Neural cell (in vitro differentiated cells): ENCODE results near the gene PGAM2. TPM values are rescaled to one million over a fixed set of nuclear protein-coding genes. Genes with fewer than 3 reads are reported as not detected.

Experiments used
- H2AFZ ChIP-seq: fragments of 200-600, 300-800 bp; sonication (generic), shearing (Covaris generic); 2 replicates; pipeline ENCODE4 v1.6.0; 2014; ENCODE audit warnings: low read depth, mild to moderate bottlenecking, antibody characterized with exemption, low read length, moderate library complexity
- H3F3A ChIP-seq: fragments of 200-600 bp; shearing (Covaris generic); 2 replicates; pipeline ENCODE4 v1.6.1; 2016; ENCODE audit warnings: mild to moderate bottlenecking, moderate library complexity, mixed read lengths, antibody characterized with exemption, low read length; ENCODE audit not compliant: insufficient read depth, poor library complexity, severe bottlenecking
- H3K27ac ChIP-seq: fragments of 200-600, 300-800 bp; sonication (generic), shearing (Covaris generic); 2 replicates; pipeline ENCODE4 v1.5.1; 2014; ENCODE audit warnings: mild to moderate bottlenecking, low read length, moderate library complexity
- H3K27me3 ChIP-seq: fragments of 300-800, 200-600 bp; sonication (generic), shearing (Covaris generic); 2 replicates; pipeline ENCODE4 v1.6.0; 2014; ENCODE audit warnings: mild to moderate bottlenecking, low read depth, low read length, moderate library complexity; ENCODE audit not compliant: insufficient read depth
- H3K36me3 ChIP-seq: fragments of 300-800, 200-600 bp; sonication (generic), shearing (Covaris generic); 2 replicates; pipeline ENCODE4 v1.5.1; 2014; ENCODE audit warnings: mild to moderate bottlenecking, antibody characterized with exemption, low read length, moderate library complexity; ENCODE audit not compliant: insufficient read depth
- H3K4me2 ChIP-seq: fragments of 300-800, 200-600 bp; sonication (generic), shearing (Covaris generic); 2 replicates; pipeline ENCODE4 v1.6.0; 2014; ENCODE audit warnings: mild to moderate bottlenecking, low read length
- H3K4me3 ChIP-seq: fragments of 300-800, 200-600 bp; sonication (generic), shearing (Covaris generic); 2 replicates; pipeline ENCODE4 v1.5.1; 2014; ENCODE audit warnings: mild to moderate bottlenecking, low read length, moderate library complexity
- H3K79me2 ChIP-seq: fragments of 200-600 bp; shearing (Covaris generic); replicated peaks from 2 replicates; pipeline ENCODE4 v1.6.0; 2014; ENCODE audit warnings: mild to moderate bottlenecking, low read length, moderate library complexity; ENCODE audit not compliant: insufficient read depth
- H3K9ac ChIP-seq: fragments of 300-800, 200-600 bp; sonication (generic), shearing (Covaris generic); 2 replicates; pipeline ENCODE4 v1.6.1; 2016; ENCODE audit warnings: mild to moderate bottlenecking, low read length, mixed read lengths
- H3K9me2 ChIP-seq: fragments of 200-600 bp; shearing (Covaris generic); 2 replicates; pipeline ENCODE4 v1.6.1; 2016; ENCODE audit warnings: mild to moderate bottlenecking, low read length, mixed read lengths; ENCODE audit not compliant: insufficient read depth
- H3K9me3 ChIP-seq: fragments of 200-600, 300-800 bp; sonication (generic), shearing (Covaris generic); 2 replicates; pipeline ENCODE4 v1.6.1; 2016; ENCODE audit warnings: mild to moderate bottlenecking, mixed run types, low read length, moderate library complexity, mixed read lengths
- H4K20me1 ChIP-seq: fragments of 200-600 bp; shearing (Covaris generic); 2 replicates; pipeline ENCODE4 v1.6.1; 2016; ENCODE audit warnings: mild to moderate bottlenecking, mixed run types; ENCODE audit not compliant: insufficient read depth
- CTCF ChIP-seq: fragments of 450-650 bp; IDR thresholded peaks from 2 replicates; pipeline ENCODE4 v1.5.1; 2014; ENCODE audit warnings: antibody characterized with exemption, mild to moderate bottlenecking, moderate library complexity; ENCODE audit not compliant: poor library complexity, severe bottlenecking
- EP300 ChIP-seq: fragments of 450-650 bp; conservative IDR thresholded peaks from 2 replicates; pipeline ENCODE4 v1.6.1; 2014; ENCODE audit warnings: antibody characterized with exemption, mild to moderate bottlenecking, moderate library complexity; ENCODE audit not compliant: poor library complexity, severe bottlenecking
- EZH2 ChIP-seq: fragments of 200-600, 300-800 bp; shearing (Covaris generic), sonication (generic); IDR thresholded peaks from 2 replicates; pipeline ENCODE4 v1.6.1; 2014; ENCODE audit warnings: antibody characterized with exemption, low read length, borderline replicate concordance, mild to moderate bottlenecking; ENCODE audit not compliant: insufficient read depth, poor library complexity, severe bottlenecking
- MXI1 ChIP-seq: fragments of 450-650 bp; conservative IDR thresholded peaks from 2 replicates; pipeline ENCODE4 v1.6.1; 2014; ENCODE audit warnings: antibody characterized with exemption, mild to moderate bottlenecking; ENCODE audit not compliant: poor library complexity, severe bottlenecking
- POLR2AphosphoS5 ChIP-seq: IDR thresholded peaks from 2 replicates; pipeline ENCODE4 v1.6.1; 2012
- RAD21 ChIP-seq: fragments of 450-650 bp; conservative IDR thresholded peaks from 2 replicates; pipeline ENCODE4 v1.6.1; 2014; ENCODE audit warnings: antibody characterized with exemption, mild to moderate bottlenecking, moderate library complexity
- REST ChIP-seq: IDR thresholded peaks from 2 replicates; pipeline ENCODE4 v1.6.1; 2012; ENCODE audit warnings: borderline replicate concordance
- SMC3 ChIP-seq: fragments of 450-650 bp; conservative IDR thresholded peaks from 2 replicates; pipeline ENCODE4 v1.6.1; 2014; ENCODE audit warnings: antibody characterized with exemption, mild to moderate bottlenecking, moderate library complexity; ENCODE audit not compliant: poor library complexity
- TAF1 ChIP-seq: IDR thresholded peaks from 2 replicates; pipeline ENCODE4 v1.6.1; 2012; ENCODE audit warnings: low read depth
- polyA plus RNA-seq: library from polyadenylated mRNA; depleted of rRNA; stranded (reverse); fragments of >200 nt; gene quantifications from 2 replicates; pipeline ENCODE4 v1.2.3, GENCODE V29; 2014

Gene PGAM2
- polyA plus RNA-seq, 1 donor from 2014 or later = not detected

- Histone ChIP-seq H3K79me2 (no peaks in the 10 kb centered on the region), H3K27me3 (peaks cover 11% of the 10 kb centered on the region), H3F3A (no peaks in the 10 kb centered on the region), H3K4me3 (no peak overlapping the region), H3K27ac (no peak overlapping the region), H3K9me2 (no peaks in the 10 kb centered on the region), H4K20me1 (no peaks in the 10 kb centered on the region), H3K9ac (no peak overlapping the region), H3K36me3 (no peaks in the 10 kb centered on the region), H3K4me2 (no peak overlapping the region), H3K9me3 (no peaks in the 10 kb centered on the region), H2AFZ (no peak overlapping the region)
- TF ChIP-seq POLR2AphosphoS5 (no peak), SMC3 (no peak), RAD21 (no peak), TAF1 (no peak), MXI1 (no peak), EP300 (no peak), EZH2 (no peak), REST (no peak), CTCF (no peak)
These were observed 43.7 kb upstream of the PGAM2 start for GRCh38 chr7:44108768-44109750.

GRCh38 chr7:44107961-44108767 lies 42.8 kb upstream of the PGAM2 start:
- Histone ChIP-seq H3K9me2 (no peaks in the 10 kb centered on the region), H4K20me1 (no peaks in the 10 kb centered on the region), H3K36me3 (no peaks in the 10 kb centered on the region), H3K27me3 (peaks cover 17% of the 10 kb centered on the region), H3K79me2 (no peaks in the 10 kb centered on the region), H2AFZ (no peak overlapping the region), H3K27ac (no peak overlapping the region), H3K9ac (no peak overlapping the region), H3K9me3 (no peaks in the 10 kb centered on the region), H3F3A (no peaks in the 10 kb centered on the region), H3K4me2 (no peak overlapping the region), H3K4me3 (no peak overlapping the region)
- TF ChIP-seq POLR2AphosphoS5 = no peak
- no peak for TF ChIP-seq REST
- no peak for TF ChIP-seq MXI1
- TF ChIP-seq SMC3 = no peak
- no peak for TF ChIP-seq EP300
- TF ChIP-seq CTCF = no peak
- no peak for TF ChIP-seq RAD21
- no peak for TF ChIP-seq TAF1
